IMR-90 (cell line): ENCODE results near the gene MAP1LC3B. TPM values are rescaled to one million over a fixed set of nuclear protein-coding genes. Genes with fewer than 3 reads are reported as not detected.

Source experiments
- ATAC-seq: fragments of 200-7000 bp; cut with Tn5 transposase; 2 replicates; pipeline ENCODE4 v1.9.1; 2020; ENCODE audit warnings: low read depth, mild to moderate bottlenecking, moderate library complexity
- BruUV-seq: library from RNA; stranded (reverse); fragments of 400-500 nt; replicated peaks from 2 replicates; lab custom pipeline; 2021; lab: Mats Ljungman, UMichigan
- CTCF ChIA-PET: fragments of 300-600 bp; formaldehyde crosslinking; extraction: SDS; loops from one replicate; lab custom pipeline; 2021; ENCODE audit warnings: antibody characterized with exemption; lab: Yijun Ruan, JAX
- POLR2A ChIA-PET: fragments of 300-600 bp; sonication (Branson Sonifier 250); formaldehyde crosslinking; loops from one replicate; lab custom pipeline; 2022; ENCODE audit warnings: antibody characterized with exemption; ENCODE audit not compliant: unreplicated experiment; lab: Charles Lee
- DNase-seq: peaks from one replicate; pipeline ENCODE4 v3.0.0; 2013
- H2AFZ ChIP-seq: replicated peaks from 2 replicates; pipeline ENCODE3; 2013; ENCODE audit warnings: low read length, mild to moderate bottlenecking; ENCODE audit not compliant: poor library complexity
- H2AK5ac ChIP-seq: 2 replicates; pipeline ENCODE4 v1.6.1; 2013; ENCODE audit warnings: low read depth, low read length, inconsistent platforms
- H2AK9ac ChIP-seq: replicated peaks from 2 replicates; pipeline ENCODE3; 2013; ENCODE audit warnings: mild to moderate bottlenecking, low read depth, low read length, moderate library complexity; ENCODE audit not compliant: poor library complexity
- H2BK120ac ChIP-seq: 2 replicates; pipeline ENCODE4 v1.6.1; 2013; ENCODE audit warnings: low read depth, low read length, inconsistent platforms
- H2BK15ac ChIP-seq: 3 replicates; pipeline ENCODE4 v1.6.1; 2013; ENCODE audit warnings: low read depth, low read length, inconsistent platforms
- H2BK20ac ChIP-seq: 2 replicates; pipeline ENCODE4 v1.6.1; 2013; ENCODE audit warnings: low read depth, mild to moderate bottlenecking, inconsistent platforms, low read length, moderate library complexity
- H2BK5ac ChIP-seq: 2 replicates; pipeline ENCODE4 v1.6.1; 2013; ENCODE audit warnings: mild to moderate bottlenecking, low read depth, low read length, inconsistent platforms; ENCODE audit not compliant: poor library complexity, severe bottlenecking
- H3K14ac ChIP-seq: replicated peaks from 2 replicates; pipeline ENCODE4 v1.6.1; 2013; ENCODE audit warnings: low read depth, low read length, inconsistent platforms
- H3K18ac ChIP-seq: 2 replicates; pipeline ENCODE4 v1.6.1; 2013; ENCODE audit warnings: low read depth, low read length, control low read depth
- H3K23ac ChIP-seq: 2 replicates; pipeline ENCODE4 v1.6.1; 2013; ENCODE audit warnings: low read depth, low read length, inconsistent platforms
- H3K27ac ChIP-seq: 2 replicates; pipeline ENCODE4 v1.5.1; 2013; ENCODE audit warnings: mild to moderate bottlenecking, control low read depth, low read length; ENCODE audit not compliant: insufficient read depth
- H3K27me3 ChIP-seq: 2 replicates; pipeline ENCODE4 v1.6.1; 2013; ENCODE audit warnings: low read length; ENCODE audit not compliant: control insufficient read depth, insufficient read depth
- H3K36me3 ChIP-seq: 2 replicates; pipeline ENCODE4 v1.6.1; 2013; ENCODE audit warnings: low read length, mixed read lengths; ENCODE audit not compliant: control insufficient read depth, insufficient read depth
- H3K4ac ChIP-seq: 2 replicates; pipeline ENCODE4 v1.6.1; 2013; ENCODE audit warnings: low read depth, low read length, inconsistent platforms
- H3K4me1 ChIP-seq: 2 replicates; pipeline ENCODE4 v1.6.1; 2013; ENCODE audit warnings: low read length, mixed read lengths; ENCODE audit not compliant: control insufficient read depth, insufficient read depth
- H3K4me2 ChIP-seq: 2 replicates; pipeline ENCODE4 v1.6.1; 2013; ENCODE audit warnings: low read depth, mild to moderate bottlenecking, control low read depth, low read length, moderate library complexity
- H3K4me3 ChIP-seq: 2 replicates; pipeline ENCODE4 v1.5.1; 2013; ENCODE audit warnings: low read depth, mild to moderate bottlenecking, control low read depth, low read length, moderate library complexity; ENCODE audit not compliant: insufficient read depth
- H3K56ac ChIP-seq: 2 replicates; pipeline ENCODE4 v1.6.1; 2013; ENCODE audit warnings: low read length, inconsistent platforms; ENCODE audit not compliant: insufficient read depth; ENCODE audit errors: extremely low read depth
- H3K79me1 ChIP-seq, 2 experiments: 2 replicates each; pipeline ENCODE4 v1.6.1; 2013; ENCODE audit warnings: low read length in 2 of 2, inconsistent platforms in 1 of 2, low read depth in 1 of 2
- H3K9ac ChIP-seq: 2 replicates; pipeline ENCODE4 v1.6.1; 2013; ENCODE audit warnings: low read depth, low read length, control low read depth
- H3K9me1 ChIP-seq: 2 replicates; pipeline ENCODE4 v1.6.1; 2013; ENCODE audit warnings: low read length, inconsistent platforms; ENCODE audit not compliant: insufficient read depth
- H3K9me3 ChIP-seq: 2 replicates; pipeline ENCODE4 v1.6.1; 2013; ENCODE audit warnings: low read length; ENCODE audit not compliant: control insufficient read depth, insufficient read depth
- H4K20me1 ChIP-seq: 2 replicates; pipeline ENCODE4 v1.6.1; 2013; ENCODE audit warnings: low read length, inconsistent platforms; ENCODE audit not compliant: insufficient read depth
- H4K5ac ChIP-seq: 2 replicates; pipeline ENCODE4 v1.6.1; 2013; ENCODE audit warnings: mild to moderate bottlenecking, low read depth, low read length, control low read depth
- H4K8ac ChIP-seq, 2 experiments: 2 replicates each; pipeline ENCODE4 v1.6.1; 2013; ENCODE audit warnings: low read depth in 2 of 2, low read length in 2 of 2, control low read depth in 1 of 2, inconsistent platforms in 1 of 2
- H4K91ac ChIP-seq: 2 replicates; pipeline ENCODE4 v1.6.1; 2013; ENCODE audit warnings: low read depth, low read length, inconsistent platforms; ENCODE audit not compliant: insufficient read depth
- ELK1 ChIP-seq: fragments of 150-350 bp; IDR thresholded peaks from 2 replicates; pipeline ENCODE4 v1.6.1; 2016; ENCODE audit warnings: low read depth, mild to moderate bottlenecking, low read length, moderate library complexity, borderline replicate concordance
- MAFK ChIP-seq: IDR thresholded peaks from 2 replicates; pipeline ENCODE4 v1.6.1; 2012; ENCODE audit warnings: low read depth, low read length, improper control_type of control experiment
- MAZ ChIP-seq: IDR thresholded peaks from 2 replicates; pipeline ENCODE4 v1.6.1; 2012; ENCODE audit warnings: low read depth, mild to moderate bottlenecking, low read length, improper control_type of control experiment, moderate library complexity, borderline replicate concordance
- MXI1 ChIP-seq: IDR thresholded peaks from 2 replicates; pipeline ENCODE4 v1.6.1; 2012; ENCODE audit warnings: low read depth, mild to moderate bottlenecking, low read length, moderate library complexity, borderline replicate concordance
- NFE2L2 ChIP-seq: fragments of 150-350 bp; IDR thresholded peaks from 2 replicates; pipeline ENCODE4 v1.6.1; 2016; ENCODE audit warnings: low read depth, mild to moderate bottlenecking, low read length
- POLR2A ChIP-seq: IDR thresholded peaks from 2 replicates; pipeline ENCODE4 v1.6.1; 2012; ENCODE audit warnings: mild to moderate bottlenecking, low read depth, low read length
- RCOR1 ChIP-seq: IDR thresholded peaks from 2 replicates; pipeline ENCODE4 v1.6.1; 2012; ENCODE audit warnings: mild to moderate bottlenecking, low read length, improper control_type of control experiment; ENCODE audit not compliant: insufficient replicate concordance
- RFX5 ChIP-seq: IDR thresholded peaks from 2 replicates; pipeline ENCODE4 v1.8.0; 2012; ENCODE audit warnings: low read depth, mild to moderate bottlenecking, low read length, moderate library complexity
- SMC3 ChIP-seq: fragments of 150-350 bp; IDR thresholded peaks from 2 replicates; pipeline ENCODE4 v1.6.1; 2016; ENCODE audit warnings: low read depth, mild to moderate bottlenecking, antibody characterized with exemption, low read length, moderate library complexity
- USF2 ChIP-seq: fragments of 150-350 bp; IDR thresholded peaks from 2 replicates; pipeline ENCODE4 v1.6.1; 2017; ENCODE audit warnings: mild to moderate bottlenecking, antibody characterized with exemption, low read length, low read depth
- WGBS, 2 experiments: methylation state at CpG; one replicate each; pipeline versions ENCODE4 v1.1.5 to v1.1.7; 2013; ENCODE audit warnings: missing lambda C conversion rate in 2 of 2; ENCODE audit not compliant: insufficient read length in 1 of 2; ENCODE audit errors: extremely low coverage in 2 of 2; 5-methylcytosine and 5-hydroxymethylcytosine counted together
- dilution Hi-C: fragments of 300-500 bp; cut with HindIII; formaldehyde crosslinking; loops from one replicate; pipeline ENCODE4 v1.14.3; 2018; ENCODE audit warnings: low sequenced_read_pairs; ENCODE audit not compliant: unreplicated experiment
- in situ Hi-C: fragments of 300-500 bp; cut with MboI; formaldehyde crosslinking; loops from 3 replicates; pipeline ENCODE4 v1.14.3; 2019; ENCODE audit warnings: low sequenced_read_pairs, inconsistent platforms, mixed read lengths
- intact Hi-C: fragments of 100-400 bp; cut with micrococcal nuclease; formaldehyde crosslinking; loops from 2 replicates; pipeline ENCODE4 v1.10.0; 2022
- polyA plus RNA-seq, 3 experiments: library from polyadenylated mRNA; depleted of rRNA; stranded (reverse); fragments of >200 nt; gene quantifications; 2 replicates each; pipeline ENCODE4 v1.2.3, GENCODE V29; 2012; ENCODE audit warnings: low replicate concordance in 1 of 3
- total RNA-seq: library from RNA; depleted of rRNA; stranded (reverse); fragments of >200 nt; gene quantifications from 2 replicates; pipeline ENCODE4 v1.2.3, GENCODE V29; 2012

The MAP1LC3B gene
- total and polyA plus RNA-seq, 2 of the 4 experiments (the other 2 are of a cell fraction), result 23.5 to 57.7 TPM

- no peak overlapping the region for H2AFZ ChIP-seq
- dilution Hi-C loops (no loop called here), intact Hi-C loops (no loop called here), in situ Hi-C loops (no loop called here)
- ChIA-PET CTCF (no interaction called here), POLR2A (no interaction called here)
- no peak overlapping the region for H3K4me2 ChIP-seq
- peaks cover 8 to 54% of the 10 kb centered on the region in 2 experiments for H3K79me1 ChIP-seq
- ATAC-seq (no peak), DNase-seq (no peak)
- no peak overlapping the region for H2BK20ac ChIP-seq
- H2AK5ac ChIP-seq, result no peak overlapping the region
- H2BK5ac ChIP-seq, result no peak overlapping the region
- H3K27me3 ChIP-seq, result no peaks in the 10 kb centered on the region
- H3K9me3 ChIP-seq, result no peaks in the 10 kb centered on the region
- peaks cover 4% of the 10 kb centered on the region for H3K4me1 ChIP-seq
- H3K18ac ChIP-seq, result no peak overlapping the region
- no peak for TF ChIP-seq POLR2A
- TF ChIP-seq USF2, result no peak
- no peak for TF ChIP-seq NFE2L2
- no peak for TF ChIP-seq MXI1
- no peak for TF ChIP-seq SMC3
- TF ChIP-seq RFX5, result no peak
- TF ChIP-seq MAFK, result no peak
- no peak for TF ChIP-seq ELK1
- no peak for TF ChIP-seq MAZ
- TF ChIP-seq RCOR1, result no peak
- no peak overlapping the region for H4K5ac ChIP-seq
- H3K4ac ChIP-seq, result no peak overlapping the region
- H3K14ac ChIP-seq, result no peak overlapping the region
- H3K9ac ChIP-seq, result no peak overlapping the region
- H2AK9ac ChIP-seq, result no peak overlapping the region
- WGBS, 2 experiments, result 92% methylated on average over 4 of the region's 7 CpGs; no CpG with 5 or more reads in 1 of the 2 experiments
- H2BK15ac ChIP-seq, result no peak overlapping the region
- no peak overlapping the region for H4K91ac ChIP-seq
- peaks cover 33% of the 10 kb centered on the region for H4K20me1 ChIP-seq
- no TSS peak for BruUV-seq
- no peak overlapping the region for H3K27ac ChIP-seq
- no peak overlapping the region for H3K23ac ChIP-seq
- H3K4me3 ChIP-seq, result no peak overlapping the region
- H3K36me3 ChIP-seq, result peaks cover 30% of the 10 kb centered on the region
- peaks cover 11% of the 10 kb centered on the region; the same call in 1 of the 2 replicates for H3K9me1 ChIP-seq
- H3K56ac ChIP-seq, result no peak overlapping the region
- no peak overlapping the region for H4K8ac ChIP-seq
- H2BK120ac ChIP-seq, result no peak overlapping the region
Observed at GRCh38 chr16:87359121-87359520, 33.0 kb upstream of the MAP1LC3B start.
